ENCODE data around the gene GFRA4. TPM values are rescaled to one million over a fixed set of nuclear protein-coding genes. Genes with fewer than 3 reads are reported as not detected.

The GFRA4 gene
- total RNA-seq, 1 experiment from 2014 or later = not detected

GRCh38 chr20:3670511-3670910 is 7.3 kb upstream of the GFRA4 start:
- intact Hi-C loops (cut with micrococcal nuclease; ENCODE audit: unreplicated experiment) (loop anchor here (10.0 kb wide), 1 partner anchor 74 kb away; no protein-coding TSS in a partner anchor), in situ Hi-C loops (cut with HindIII; ENCODE audit: low pct_unique_long_range_greater_than_20kb, low sequenced_read_pairs) (no loop called here)
- CTCF ChIA-PET = interaction anchor here (0.5 to 0.7 kb wide), 2 partner anchors 107 to 353 kb away, joined by 4 read pairs; no protein-coding TSS in a partner anchor
- no TSS peak for BruUV-seq (replicated peaks)
- Histone ChIP-seq H3K36me3 (ENCODE audit: control insufficient read depth, insufficient read depth, low read length) (no peaks in the 10 kb centered on the region), H3K9me3 (ENCODE audit: control insufficient read depth, insufficient read depth, low read depth, low read length) (no peaks in the 10 kb centered on the region), H3K27me3 (ENCODE audit: control insufficient read depth, insufficient read depth, low read length) (peaks cover 2% of the 10 kb centered on the region; the same call in 1 of the 2 replicates), H3K4me3 (ENCODE audit: low read depth in 2 of 2, low read length in 2 of 2) (no peak overlapping the region), H3K27ac (ENCODE audit: low read length) (no peak overlapping the region), H3K4me1 (ENCODE audit: control insufficient read depth, insufficient read depth, low read length) (no peaks in the 10 kb centered on the region; the same call in 1 of the 2 replicates)
- POLR2A ChIA-PET = no interaction called here
- TF ChIP-seq TCF7L2 (IDR thresholded peaks at IDR 0.05; ENCODE audit: low read depth, low read length) = no peak
- TF ChIP-seq POLR2AphosphoS5 (IDR thresholded peaks at IDR 0.05; ENCODE audit: low read depth, low read length) = no peak
- TF ChIP-seq, protein P1, sequence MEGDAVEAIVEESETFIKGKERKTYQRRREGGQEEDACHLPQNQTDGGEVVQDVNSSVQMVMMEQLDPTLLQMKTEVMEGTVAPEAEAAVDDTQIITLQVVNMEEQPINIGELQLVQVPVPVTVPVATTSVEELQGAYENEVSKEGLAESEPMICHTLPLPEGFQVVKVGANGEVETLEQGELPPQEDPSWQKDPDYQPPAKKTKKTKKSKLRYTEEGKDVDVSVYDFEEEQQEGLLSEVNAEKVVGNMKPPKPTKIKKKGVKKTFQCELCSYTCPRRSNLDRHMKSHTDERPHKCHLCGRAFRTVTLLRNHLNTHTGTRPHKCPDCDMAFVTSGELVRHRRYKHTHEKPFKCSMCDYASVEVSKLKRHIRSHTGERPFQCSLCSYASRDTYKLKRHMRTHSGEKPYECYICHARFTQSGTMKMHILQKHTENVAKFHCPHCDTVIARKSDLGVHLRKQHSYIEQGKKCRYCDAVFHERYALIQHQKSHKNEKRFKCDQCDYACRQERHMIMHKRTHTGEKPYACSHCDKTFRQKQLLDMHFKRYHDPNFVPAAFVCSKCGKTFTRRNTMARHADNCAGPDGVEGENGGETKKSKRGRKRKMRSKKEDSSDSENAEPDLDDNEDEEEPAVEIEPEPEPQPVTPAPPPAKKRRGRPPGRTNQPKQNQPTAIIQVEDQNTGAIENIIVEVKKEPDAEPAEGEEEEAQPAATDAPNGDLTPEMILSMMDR (IDR thresholded peaks at IDR 0.05) = no peak
- TF ChIP-seq, protein P2, sequence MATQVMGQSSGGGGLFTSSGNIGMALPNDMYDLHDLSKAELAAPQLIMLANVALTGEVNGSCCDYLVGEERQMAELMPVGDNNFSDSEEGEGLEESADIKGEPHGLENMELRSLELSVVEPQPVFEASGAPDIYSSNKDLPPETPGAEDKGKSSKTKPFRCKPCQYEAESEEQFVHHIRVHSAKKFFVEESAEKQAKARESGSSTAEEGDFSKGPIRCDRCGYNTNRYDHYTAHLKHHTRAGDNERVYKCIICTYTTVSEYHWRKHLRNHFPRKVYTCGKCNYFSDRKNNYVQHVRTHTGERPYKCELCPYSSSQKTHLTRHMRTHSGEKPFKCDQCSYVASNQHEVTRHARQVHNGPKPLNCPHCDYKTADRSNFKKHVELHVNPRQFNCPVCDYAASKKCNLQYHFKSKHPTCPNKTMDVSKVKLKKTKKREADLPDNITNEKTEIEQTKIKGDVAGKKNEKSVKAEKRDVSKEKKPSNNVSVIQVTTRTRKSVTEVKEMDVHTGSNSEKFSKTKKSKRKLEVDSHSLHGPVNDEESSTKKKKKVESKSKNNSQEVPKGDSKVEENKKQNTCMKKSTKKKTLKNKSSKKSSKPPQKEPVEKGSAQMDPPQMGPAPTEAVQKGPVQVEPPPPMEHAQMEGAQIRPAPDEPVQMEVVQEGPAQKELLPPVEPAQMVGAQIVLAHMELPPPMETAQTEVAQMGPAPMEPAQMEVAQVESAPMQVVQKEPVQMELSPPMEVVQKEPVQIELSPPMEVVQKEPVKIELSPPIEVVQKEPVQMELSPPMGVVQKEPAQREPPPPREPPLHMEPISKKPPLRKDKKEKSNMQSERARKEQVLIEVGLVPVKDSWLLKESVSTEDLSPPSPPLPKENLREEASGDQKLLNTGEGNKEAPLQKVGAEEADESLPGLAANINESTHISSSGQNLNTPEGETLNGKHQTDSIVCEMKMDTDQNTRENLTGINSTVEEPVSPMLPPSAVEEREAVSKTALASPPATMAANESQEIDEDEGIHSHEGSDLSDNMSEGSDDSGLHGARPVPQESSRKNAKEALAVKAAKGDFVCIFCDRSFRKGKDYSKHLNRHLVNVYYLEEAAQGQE (IDR thresholded peaks at IDR 0.05; ENCODE audit: insufficient read depth in 1 of 2, low read depth in 2 of 2, low read length in 1 of 2) = no peak
- no peak for TF ChIP-seq SIN3A (IDR thresholded peaks at IDR 0.05; ENCODE audit: borderline replicate concordance, insufficient read depth, low read depth, low read length)
- DNase-seq (ENCODE audit: low read depth, low spot score) (no peak), ATAC-seq (peak; percentile 13; the same call in 1 of the 2 replicates)

GRCh38 chr20:3669710-3670367 is 6.6 kb upstream of the GFRA4 start:
- Histone ChIP-seq H3K4me3 (ENCODE audit: low read depth in 2 of 2, low read length in 2 of 2) (no peak overlapping the region), H3K27ac (ENCODE audit: low read length) (no peak overlapping the region), H3K9me3 (ENCODE audit: control insufficient read depth, insufficient read depth, low read depth, low read length) (no peaks in the 10 kb centered on the region), H3K4me1 (ENCODE audit: control insufficient read depth, insufficient read depth, low read length) (no peaks in the 10 kb centered on the region; the same call in 1 of the 2 replicates), H3K36me3 (ENCODE audit: control insufficient read depth, insufficient read depth, low read length) (no peaks in the 10 kb centered on the region), H3K27me3 (ENCODE audit: control insufficient read depth, insufficient read depth, low read length) (peaks cover 2% of the 10 kb centered on the region; the same call in 1 of the 2 replicates)
- ChIA-PET POLR2A (no interaction called here), CTCF (interaction anchor here (0.7 kb wide), 1 partner anchor 107 kb away, joined by 4 read pairs; no protein-coding TSS in a partner anchor)
- TF ChIP-seq SIN3A (IDR thresholded peaks at IDR 0.05; ENCODE audit: borderline replicate concordance, insufficient read depth, low read depth, low read length) = no peak
- TF ChIP-seq, protein P1 (IDR thresholded peaks at IDR 0.05) = no peak
- TF ChIP-seq POLR2AphosphoS5 (IDR thresholded peaks at IDR 0.05; ENCODE audit: low read depth, low read length) = no peak
- TF ChIP-seq, protein P2 (IDR thresholded peaks at IDR 0.05; ENCODE audit: insufficient read depth in 1 of 2, low read depth in 2 of 2, low read length in 1 of 2) = no peak
- no peak for TF ChIP-seq TCF7L2 (IDR thresholded peaks at IDR 0.05; ENCODE audit: low read depth, low read length)
- ATAC-seq (no peak), DNase-seq (ENCODE audit: low read depth, low spot score) (no peak)
- no TSS peak for BruUV-seq (replicated peaks)
- intact Hi-C loops (cut with micrococcal nuclease; ENCODE audit: unreplicated experiment) = loop anchor here (10.0 kb wide), 1 partner anchor 75 kb away; no protein-coding TSS in a partner anchor
- in situ Hi-C loops (cut with HindIII; ENCODE audit: low pct_unique_long_range_greater_than_20kb, low sequenced_read_pairs) = no loop called here
